ENCODE data around the gene WIPF1.

Gene WIPF1

GRCh38 chr2:174561283-174561971 is 36.2 kb downstream of the WIPF1 start (continued):
- TF ChIP-seq ZBTB10 (tag by site-specific recombination; IDR thresholded peaks at IDR 0.05) (no peak), REPIN1 (tag by site-specific recombination; IDR thresholded peaks at IDR 0.05; ENCODE audit: low read depth) (no peak), ZNF623 (tag by site-specific recombination; IDR thresholded peaks at IDR 0.05) (no peak), ZNF48 (tag by site-specific recombination; IDR thresholded peaks at IDR 0.05) (no peak), ZNF114 (tag by site-specific recombination; IDR thresholded peaks at IDR 0.05) (no peak), ZNF830 (tag by site-specific recombination; IDR thresholded peaks at IDR 0.05; ENCODE audit: low read depth) (no peak), HOXA7 (CRISPR knock-in tag; IDR thresholded peaks at IDR 0.05; ENCODE audit: borderline replicate concordance) (no peak), SCRT1 (tag by site-specific recombination; IDR thresholded peaks at IDR 0.05; ENCODE audit: borderline replicate concordance) (no peak)

GRCh38 chr2:174560737-174561136 is 36.9 kb downstream of the WIPF1 start:
- CTCF ChIA-PET = interaction anchor here (1.2 to 2.1 kb wide), 2 partner anchors 98 to 140 kb away, joined by 3 to 5 read pairs; no protein-coding TSS in a partner anchor
- peaks cover 0 to 2% of the 10 kb centered on the region in 2 experiments; a peak in 1 of 3 replicates for H3K36me3 ChIP-seq (ENCODE audit: control insufficient read depth in 2 of 2, insufficient read depth in 1 of 2, low read length in 2 of 2)
- H3K27ac ChIP-seq (ENCODE audit: extremely low read depth, low read depth, low read length) = no peak overlapping the region
- no peaks in the 10 kb centered on the region for H3K9me3 ChIP-seq (ENCODE audit: control insufficient read depth, insufficient read depth, low read depth, low read length)
- no peak overlapping the region for H3K4me3 ChIP-seq (ENCODE audit: low read depth, low read length)
- POLR2A ChIA-PET = no interaction called here
- no peaks in the 10 kb centered on the region for H3K4me1 ChIP-seq (ENCODE audit: control insufficient read depth, insufficient read depth, low read length)
- TF ChIP-seq ZNF24 (tag by site-specific recombination; IDR thresholded peaks at IDR 0.05) (no peak), ZNF112 (tag by site-specific recombination; IDR thresholded peaks at IDR 0.05) (no peak), PATZ1 (tag by site-specific recombination; IDR thresholded peaks at IDR 0.05) (no peak), ZNF701 (tag by site-specific recombination; IDR thresholded peaks at IDR 0.05) (no peak), ZSCAN16 (tag by site-specific recombination; IDR thresholded peaks at IDR 0.05) (no peak), ZFHX2 (tag by site-specific recombination; conservative IDR thresholded peaks at IDR 0.05) (no peak), ZNF266 (tag by site-specific recombination; IDR thresholded peaks at IDR 0.05; ENCODE audit: low read depth) (no peak), ZNF121 (tag by site-specific recombination; IDR thresholded peaks at IDR 0.05) (no peak), PRDM4 (tag by site-specific recombination; IDR thresholded peaks at IDR 0.05) (no peak)
